ENCODE data around the gene BFSP1. TPM values are rescaled to one million over a fixed set of nuclear protein-coding genes. Genes with fewer than 3 reads are reported as not detected.
A peak's percentile ranks its signal among the peaks of the same experiment; 100 is the strongest.

Gene BFSP1
- total RNA-seq, 1 experiment from 2014 or later = 0.94 TPM

DNA sequence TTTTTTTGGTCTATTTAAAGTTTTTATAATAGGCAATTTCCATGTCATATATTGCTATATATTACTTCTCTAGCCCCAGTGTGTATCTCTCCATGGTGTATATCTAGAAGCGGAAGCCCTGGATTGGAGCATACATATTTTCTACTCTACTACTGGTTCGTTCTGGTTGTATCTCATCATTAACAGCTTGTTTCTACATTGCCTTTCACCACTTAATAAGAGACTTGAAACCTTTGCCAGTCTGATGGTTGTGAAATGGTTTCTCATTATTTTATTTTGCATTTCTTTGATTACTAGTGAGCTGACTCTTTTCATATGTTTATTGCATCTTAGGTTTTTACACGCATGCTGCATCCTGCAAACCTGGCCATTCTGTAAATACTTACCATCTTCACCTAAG is 42.3 kb upstream of the BFSP1 start:
- Mint-ChIP-seq H3K4me1 (ENCODE audit: low read depth, unreplicated experiment) (no peaks in the 10 kb centered on the region), H3K4me3 (ENCODE audit: low read depth, unreplicated experiment) (no peak overlapping the region), H3K27me3 (ENCODE audit: unreplicated experiment) (no peaks in the 10 kb centered on the region), H3K36me3 (ENCODE audit: insufficient read depth, unreplicated experiment) (peaks cover 26% of the 10 kb centered on the region), H3K9me3 (ENCODE audit: low read depth, unreplicated experiment) (no peaks in the 10 kb centered on the region), H3K27ac (ENCODE audit: unreplicated experiment) (no peak overlapping the region)
- TF ChIP-seq, protein P1, sequence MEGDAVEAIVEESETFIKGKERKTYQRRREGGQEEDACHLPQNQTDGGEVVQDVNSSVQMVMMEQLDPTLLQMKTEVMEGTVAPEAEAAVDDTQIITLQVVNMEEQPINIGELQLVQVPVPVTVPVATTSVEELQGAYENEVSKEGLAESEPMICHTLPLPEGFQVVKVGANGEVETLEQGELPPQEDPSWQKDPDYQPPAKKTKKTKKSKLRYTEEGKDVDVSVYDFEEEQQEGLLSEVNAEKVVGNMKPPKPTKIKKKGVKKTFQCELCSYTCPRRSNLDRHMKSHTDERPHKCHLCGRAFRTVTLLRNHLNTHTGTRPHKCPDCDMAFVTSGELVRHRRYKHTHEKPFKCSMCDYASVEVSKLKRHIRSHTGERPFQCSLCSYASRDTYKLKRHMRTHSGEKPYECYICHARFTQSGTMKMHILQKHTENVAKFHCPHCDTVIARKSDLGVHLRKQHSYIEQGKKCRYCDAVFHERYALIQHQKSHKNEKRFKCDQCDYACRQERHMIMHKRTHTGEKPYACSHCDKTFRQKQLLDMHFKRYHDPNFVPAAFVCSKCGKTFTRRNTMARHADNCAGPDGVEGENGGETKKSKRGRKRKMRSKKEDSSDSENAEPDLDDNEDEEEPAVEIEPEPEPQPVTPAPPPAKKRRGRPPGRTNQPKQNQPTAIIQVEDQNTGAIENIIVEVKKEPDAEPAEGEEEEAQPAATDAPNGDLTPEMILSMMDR (IDR thresholded peaks at IDR 0.05; ENCODE audit: unreplicated experiment) = no peak
- no TSS peak for BruUV-seq (replicated peaks)
- DNase-seq = no peak
- CTCF ChIA-PET = interaction anchor here (0.6 kb wide), 1 partner anchor 758 kb away, joined by 3 read pairs; no protein-coding TSS in a partner anchor
- intact Hi-C loops (cut with micrococcal nuclease; ENCODE audit: unreplicated experiment) = loop anchor here (5.0 kb wide), 1 partner anchor 36 kb away; no protein-coding TSS in a partner anchor

DNA sequence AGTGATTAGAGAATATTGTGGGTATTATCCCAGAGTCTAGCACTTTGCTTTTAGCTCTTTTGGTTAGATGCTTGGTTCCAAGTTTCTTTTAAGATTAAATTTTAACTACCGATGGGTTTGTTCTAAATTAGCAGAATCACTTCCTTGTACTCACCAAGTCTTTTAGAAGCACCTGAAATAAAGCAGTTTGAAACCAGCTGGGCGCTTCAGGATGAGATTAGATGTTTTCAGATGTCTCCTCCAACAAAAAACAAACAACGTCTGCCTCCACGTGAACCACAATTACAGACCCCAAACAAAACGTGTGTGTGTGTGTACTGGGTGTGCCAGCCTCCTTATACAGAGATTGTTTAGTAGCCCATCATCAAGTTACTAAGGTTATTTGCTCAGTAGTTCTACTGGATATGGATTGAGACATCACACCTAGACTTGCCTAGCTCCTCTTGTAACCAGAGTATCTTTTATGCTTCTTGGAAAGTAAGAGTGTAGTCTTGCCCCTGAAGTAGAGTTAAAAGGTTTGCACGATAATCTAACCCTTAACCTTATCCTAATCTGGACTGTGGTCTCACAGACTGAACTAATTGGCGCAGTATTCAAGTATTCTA is 41.0 kb upstream of the BFSP1 start:
- CTCF ChIA-PET = no interaction called here
- Mint-ChIP-seq H3K27me3 (ENCODE audit: unreplicated experiment) (no peaks in the 10 kb centered on the region), H3K4me1 (ENCODE audit: low read depth, unreplicated experiment) (peaks cover 8% of the 10 kb centered on the region), H3K4me3 (ENCODE audit: low read depth, unreplicated experiment) (peak overlapping the region; percentile 87), H3K27ac (ENCODE audit: unreplicated experiment) (peak overlapping the region; percentile 74), H3K9me3 (ENCODE audit: low read depth, unreplicated experiment) (no peaks in the 10 kb centered on the region), H3K36me3 (ENCODE audit: insufficient read depth, unreplicated experiment) (peaks cover 32% of the 10 kb centered on the region)
- TF ChIP-seq, protein P1 (IDR thresholded peaks at IDR 0.05; ENCODE audit: unreplicated experiment) = no peak
- BruUV-seq (replicated peaks) = no TSS peak
- intact Hi-C loops (cut with micrococcal nuclease; ENCODE audit: unreplicated experiment) = loop anchor here (5.0 kb wide), 1 partner anchor 35 kb away; no protein-coding TSS in a partner anchor
- no peak for DNase-seq

DNA sequence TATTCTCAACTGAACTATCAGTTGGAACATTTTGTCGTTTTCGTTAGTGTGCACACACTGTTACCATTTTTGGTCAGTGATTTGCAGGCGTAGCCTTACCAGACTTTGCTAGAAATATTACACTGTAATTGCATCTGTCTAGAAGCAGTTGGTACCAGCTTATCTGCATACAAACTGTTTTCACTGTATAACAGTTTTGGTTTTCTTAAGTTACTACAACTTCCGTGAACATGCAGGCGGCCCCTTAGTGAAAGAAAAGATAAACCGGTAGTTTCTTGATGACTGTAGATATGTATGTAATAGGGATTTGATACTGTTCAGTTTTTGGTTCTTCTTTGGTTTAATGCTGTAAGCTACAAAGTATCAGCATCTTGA is 40.0 kb upstream of the BFSP1 start:
- no peak for DNase-seq
- CTCF ChIA-PET = no interaction called here
- Mint-ChIP-seq H3K36me3 (ENCODE audit: insufficient read depth, unreplicated experiment) (peaks cover 32% of the 10 kb centered on the region), H3K27me3 (ENCODE audit: unreplicated experiment) (no peaks in the 10 kb centered on the region), H3K4me3 (ENCODE audit: low read depth, unreplicated experiment) (peak overlapping the region; percentile 87), H3K4me1 (ENCODE audit: low read depth, unreplicated experiment) (peaks cover 8% of the 10 kb centered on the region), H3K27ac (ENCODE audit: unreplicated experiment) (peak overlapping the region; percentile 74), H3K9me3 (ENCODE audit: low read depth, unreplicated experiment) (no peaks in the 10 kb centered on the region)
- TF ChIP-seq, protein P1 (IDR thresholded peaks at IDR 0.05; ENCODE audit: unreplicated experiment) = no peak
- intact Hi-C loops (cut with micrococcal nuclease; ENCODE audit: unreplicated experiment) = loop anchor here (5.0 kb wide), 1 partner anchor 34 kb away; no protein-coding TSS in a partner anchor
- TSS peak; percentile 28 for BruUV-seq (replicated peaks)

DNA sequence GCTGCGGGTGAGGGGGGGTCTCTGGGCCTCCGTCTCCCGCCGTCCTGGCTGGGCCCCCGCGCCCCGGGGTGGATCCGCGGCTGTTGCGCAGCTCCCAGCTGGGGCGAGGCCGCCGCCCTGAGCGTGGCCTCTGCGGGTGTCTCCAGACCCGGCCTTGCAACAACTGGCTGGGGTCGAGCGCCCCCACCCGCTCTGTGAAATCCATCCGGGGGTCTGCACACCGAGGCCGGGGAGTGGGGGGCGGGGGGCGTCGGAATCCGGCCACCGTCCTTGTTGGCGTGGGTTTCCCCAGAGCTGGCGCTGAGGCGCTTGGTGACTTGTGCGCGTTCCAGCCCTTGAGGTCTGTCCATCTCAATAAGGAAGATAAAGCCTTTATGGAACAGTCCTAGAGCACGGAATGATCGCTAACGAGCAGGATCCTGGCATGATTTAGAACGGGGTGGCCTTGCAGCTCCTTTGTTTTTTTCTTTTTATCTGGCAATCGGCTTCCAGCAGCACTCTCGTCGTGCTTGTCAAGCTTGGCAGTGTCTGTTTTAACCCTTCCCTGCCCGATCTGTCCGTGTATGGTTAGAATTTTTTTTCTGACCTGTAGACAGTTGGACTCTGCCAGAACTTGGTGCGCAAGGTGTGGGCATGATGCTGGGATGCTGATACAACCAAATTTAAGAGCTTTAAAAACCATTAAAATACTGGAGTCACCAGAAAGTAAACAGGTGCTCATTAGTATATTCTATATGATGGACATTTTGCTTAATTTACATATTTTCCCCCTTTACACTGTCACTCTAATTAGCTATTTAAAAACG is 39.4 kb upstream of the BFSP1 start:
- TF ChIP-seq, protein P1 (IDR thresholded peaks at IDR 0.05; ENCODE audit: unreplicated experiment) = no peak
- CTCF ChIA-PET = interaction anchor here (0.7 to 0.9 kb wide), 4 partner anchors 13 to 37 kb away, joined by 3 to 5 read pairs (median 4); no protein-coding TSS in a partner anchor
- peaks cover 32% of the 10 kb centered on the region for H3K36me3 Mint-ChIP-seq (ENCODE audit: insufficient read depth, unreplicated experiment)

More for the DNA sequence above, 39.4 kb upstream of the BFSP1 start:
- intact Hi-C loops (cut with micrococcal nuclease; ENCODE audit: unreplicated experiment) = loop anchor here (5.0 kb wide), 1 partner anchor 33 kb away; no protein-coding TSS in a partner anchor
- no peak for DNase-seq
- H3K27me3 Mint-ChIP-seq (ENCODE audit: unreplicated experiment) = no peaks in the 10 kb centered on the region
- H3K4me1 Mint-ChIP-seq (ENCODE audit: low read depth, unreplicated experiment) = peaks cover 8% of the 10 kb centered on the region
- BruUV-seq (replicated peaks) = no TSS peak
- peak overlapping the region; percentile 87 for H3K4me3 Mint-ChIP-seq (ENCODE audit: low read depth, unreplicated experiment)
- H3K27ac Mint-ChIP-seq (ENCODE audit: unreplicated experiment) = peak overlapping the region; percentile 77
- no peaks in the 10 kb centered on the region for H3K9me3 Mint-ChIP-seq (ENCODE audit: low read depth, unreplicated experiment)
